T-helper 2 cell (primary cell): ENCODE data around the gene PRKX.
"Not testable (repeated sequence)": the region's sequence is repeated elsewhere in the genome, so short reads cannot be mapped to it uniquely, and the experiment has no call there.

Experiments
- DNase-seq, 5 experiments: peaks; one replicate each; pipeline versions ENCODE4 v3.0.0 to v3.0.0-alpha.2; 2012 to 2022

Gene PRKX

GRCh38 chrX:3576886-3577501, 136.5 kb downstream of the PRKX start:
- DNase-seq = no peak

GRCh38 chrX:3567686-3568085, 145.8 kb downstream of the PRKX start:
- no peak for DNase-seq

- no peak for DNase-seq
Observed at GRCh38 chrX:3563451-3563850, 150.0 kb downstream of the PRKX start.

GRCh38 chrX:3560010-3560409, 153.4 kb downstream of the PRKX start:
- DNase-seq = not testable (repeated sequence)
